ENCODE data around the gene CAST.

CAST gene

GRCh38 chr5:96812851-96813250, 150.7 kb downstream of the CAST start:
- intact Hi-C loops (cut with DNase I; ENCODE audit: low total_unique reads), result no loop called here
- Histone ChIP-seq H3K27me3 (no peaks in the 10 kb centered on the region), H3K9me3 (no peaks in the 10 kb centered on the region), H3K4me3 (no peak overlapping the region), H3K36me3 (no peaks in the 10 kb centered on the region), H3K4me1 (peaks cover 0 to 6% (median 2%) of the 10 kb centered on the region in 4 donors), H3K27ac (no peak overlapping the region)
- TF ChIP-seq CTCF (IDR thresholded peaks at IDR 0.05), result no peak
- no peak for DNase-seq

GRCh38 chr5:96814041-96814440, 151.9 kb downstream of the CAST start:
- DNase-seq, result no peak
- no peak overlapping the region for H3K27ac ChIP-seq

GRCh38 chr5:96816411-96816939, 154.3 kb downstream of the CAST start:
- no peak for TF ChIP-seq CTCF (IDR thresholded peaks at IDR 0.05)
- Histone ChIP-seq H3K27ac (no peak overlapping the region), H3K4me1 (no peaks in the 10 kb centered on the region), H3K9me3 (no peaks in the 10 kb centered on the region), H3K4me3 (no peak overlapping the region), H3K27me3 (no peaks in the 10 kb centered on the region), H3K36me3 (no peaks in the 10 kb centered on the region)
- DNase-seq, result no peak
- intact Hi-C loops (cut with DNase I; ENCODE audit: low total_unique reads), result no loop called here

More at GRCh38 chr5:96814041-96814440, 151.9 kb downstream of the CAST start:
- H3K4me1 ChIP-seq, result no peaks in the 10 kb centered on the region
- no peak overlapping the region for H3K4me3 ChIP-seq
- no peak for TF ChIP-seq CTCF (IDR thresholded peaks at IDR 0.05)
- intact Hi-C loops (cut with DNase I; ENCODE audit: low total_unique reads), result no loop called here
- H3K36me3 ChIP-seq, result no peaks in the 10 kb centered on the region
- H3K27me3 ChIP-seq, result no peaks in the 10 kb centered on the region
- no peaks in the 10 kb centered on the region for H3K9me3 ChIP-seq

GRCh38 chr5:96816991-96817390, 154.8 kb downstream of the CAST start:
- no peak for TF ChIP-seq CTCF (IDR thresholded peaks at IDR 0.05)
- DNase-seq, result no peak
- no peak overlapping the region for H3K27ac ChIP-seq
- no peaks in the 10 kb centered on the region for H3K36me3 ChIP-seq
- no peaks in the 10 kb centered on the region for H3K9me3 ChIP-seq
- H3K27me3 ChIP-seq, result no peaks in the 10 kb centered on the region
- no peaks in the 10 kb centered on the region for H3K4me1 ChIP-seq
- intact Hi-C loops (cut with DNase I; ENCODE audit: low total_unique reads), result no loop called here
- no peak overlapping the region for H3K4me3 ChIP-seq

- H3K4me1 ChIP-seq, result no peaks in the 10 kb centered on the region
- no peak overlapping the region for H3K27ac ChIP-seq
- TF ChIP-seq CTCF (IDR thresholded peaks at IDR 0.05), result no peak
- intact Hi-C loops (cut with DNase I; ENCODE audit: low total_unique reads), result no loop called here
- no peaks in the 10 kb centered on the region for H3K36me3 ChIP-seq
- no peaks in the 10 kb centered on the region for H3K27me3 ChIP-seq
- no peak for DNase-seq
- H3K9me3 ChIP-seq, result no peaks in the 10 kb centered on the region
- no peak overlapping the region for H3K4me3 ChIP-seq
Measured at GRCh38 chr5:96817506-96817905, 155.3 kb downstream of the CAST start.

Measured in tibial artery (tissue), 4 donors.